ENCODE data around the gene PATZ1.

The PATZ1 gene

DNA sequence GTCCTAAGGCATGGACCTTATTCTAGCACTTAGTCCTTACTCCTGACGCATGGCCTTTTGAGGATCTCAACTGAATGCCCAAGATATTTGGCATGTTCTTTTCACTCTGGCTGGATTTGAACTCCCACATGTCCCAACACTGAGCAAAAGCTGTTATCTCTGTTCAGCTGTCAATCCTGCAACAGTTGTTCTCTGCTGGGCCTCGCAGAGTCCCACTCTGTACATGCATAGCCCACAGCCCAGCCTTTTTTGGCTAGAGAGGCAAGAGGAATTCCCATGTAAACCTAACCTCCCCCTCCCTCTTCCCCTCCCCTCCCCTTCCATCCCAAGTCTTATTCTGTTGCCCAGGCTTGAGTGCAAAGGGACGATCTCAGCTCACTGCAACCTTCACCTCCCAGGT, 31.5 kb upstream of the PATZ1 start:
- TF ChIP-seq FOXP2 (optimal IDR thresholded peaks at IDR 0.05; ENCODE audit: borderline replicate concordance, extremely low read depth, extremely low read length, insufficient read depth) (no peak), POLR2AphosphoS5 (IDR thresholded peaks at IDR 0.05; ENCODE audit: low read depth, low read length) (no peak), REST (IDR thresholded peaks at IDR 0.05; ENCODE audit: insufficient read depth in 1 of 2, low read depth in 2 of 2, low read length in 2 of 2) (no peak), TAF1 (IDR thresholded peaks at IDR 0.05; ENCODE audit: borderline replicate concordance, insufficient read depth, low read length) (no peak), SIN3A (IDR thresholded peaks at IDR 0.05; ENCODE audit: borderline replicate concordance, insufficient read depth, low read length) (no peak)

GRCh38 chr22:31367426-31367825, 21.3 kb upstream of the PATZ1 start:
- TF ChIP-seq SIN3A (IDR thresholded peaks at IDR 0.05; ENCODE audit: borderline replicate concordance, insufficient read depth, low read length) (no peak), REST (IDR thresholded peaks at IDR 0.05; ENCODE audit: insufficient read depth in 1 of 2, low read depth in 2 of 2, low read length in 2 of 2) (no peak), FOXP2 (optimal IDR thresholded peaks at IDR 0.05; ENCODE audit: borderline replicate concordance, extremely low read depth, extremely low read length, insufficient read depth) (no peak), POLR2AphosphoS5 (IDR thresholded peaks at IDR 0.05; ENCODE audit: low read depth, low read length) (no peak), TAF1 (IDR thresholded peaks at IDR 0.05; ENCODE audit: borderline replicate concordance, insufficient read depth, low read length) (no peak)

DNA sequence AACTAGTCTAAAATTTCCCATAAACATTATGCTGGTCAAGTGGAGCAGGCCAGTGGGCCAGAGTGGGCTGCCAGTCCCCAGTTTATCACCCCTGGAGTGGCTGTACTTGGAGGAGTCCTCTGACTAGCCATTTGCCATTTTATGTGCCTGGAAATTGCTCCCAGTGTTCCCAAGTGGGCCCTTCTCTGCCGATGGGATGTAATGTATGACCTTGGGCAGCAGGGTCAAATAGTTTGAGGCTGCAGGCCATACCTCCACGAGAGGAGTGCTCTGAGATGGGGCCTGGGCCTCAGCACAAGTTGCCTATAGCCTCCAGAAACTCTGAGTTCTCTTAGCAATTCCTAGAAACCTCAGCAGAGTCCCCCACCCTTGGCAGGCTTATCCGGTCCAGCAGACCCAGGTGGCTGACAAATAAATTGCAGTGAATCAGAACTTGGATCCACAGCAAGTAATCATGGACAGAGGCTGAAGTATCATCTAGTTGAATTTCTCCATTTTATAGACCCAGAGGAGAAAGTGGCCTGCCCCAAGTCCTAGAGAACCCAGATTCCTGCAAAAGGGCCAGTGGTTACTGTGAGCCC, 17.8 kb upstream of the PATZ1 start:
- TF ChIP-seq SIN3A (IDR thresholded peaks at IDR 0.05; ENCODE audit: borderline replicate concordance, insufficient read depth, low read length) (no peak), POLR2AphosphoS5 (IDR thresholded peaks at IDR 0.05; ENCODE audit: low read depth, low read length) (no peak), FOXP2 (optimal IDR thresholded peaks at IDR 0.05; ENCODE audit: borderline replicate concordance, extremely low read depth, extremely low read length, insufficient read depth) (no peak), TAF1 (IDR thresholded peaks at IDR 0.05; ENCODE audit: borderline replicate concordance, insufficient read depth, low read length) (no peak), REST (IDR thresholded peaks at IDR 0.05; ENCODE audit: insufficient read depth in 1 of 2, low read depth in 2 of 2, low read length in 2 of 2) (no peak)

GRCh38 chr22:31361743-31362142, 15.6 kb upstream of the PATZ1 start:
- TF ChIP-seq SIN3A (IDR thresholded peaks at IDR 0.05; ENCODE audit: borderline replicate concordance, insufficient read depth, low read length) (no peak), FOXP2 (optimal IDR thresholded peaks at IDR 0.05; ENCODE audit: borderline replicate concordance, extremely low read depth, extremely low read length, insufficient read depth) (no peak), TAF1 (IDR thresholded peaks at IDR 0.05; ENCODE audit: borderline replicate concordance, insufficient read depth, low read length) (no peak), POLR2AphosphoS5 (IDR thresholded peaks at IDR 0.05; ENCODE audit: low read depth, low read length) (no peak), REST (IDR thresholded peaks at IDR 0.05; ENCODE audit: insufficient read depth in 1 of 2, low read depth in 2 of 2, low read length in 2 of 2) (no peak)

All from PFSK-1 (cell line).